Progenitor cell of endocrine pancreas (in vitro differentiated cells): Measurements from ENCODE around the gene EFNB1. TPM values are rescaled to one million over a fixed set of nuclear protein-coding genes. Genes with fewer than 3 reads are reported as not detected.

Source experiments
- DNase-seq: peaks from one replicate; pipeline ENCODE4 v3.0.0; 2021; ENCODE audit warnings: low spot score; ENCODE audit not compliant: unreplicated experiment
- H3K27ac Mint-ChIP-seq: 2 replicates; pipeline ENCODE4 v1.8.0; 2021; ENCODE audit warnings: mild to moderate bottlenecking, moderate library complexity, mixed read lengths
- H3K27me3 Mint-ChIP-seq: 2 replicates; pipeline ENCODE4 v1.8.0; 2021; ENCODE audit warnings: mixed read lengths
- H3K36me3 Mint-ChIP-seq: 2 replicates; pipeline ENCODE4 v1.8.0; 2022; ENCODE audit warnings: mixed read lengths; ENCODE audit not compliant: insufficient read depth
- H3K4me1 Mint-ChIP-seq: 2 replicates; pipeline ENCODE4 v1.8.0; 2021; ENCODE audit warnings: low read depth, mixed read lengths
- H3K4me3 Mint-ChIP-seq: 2 replicates; pipeline ENCODE4 v1.8.0; 2021; ENCODE audit warnings: low read depth, mild to moderate bottlenecking, moderate library complexity, mixed read lengths
- H3K9me3 Mint-ChIP-seq: 2 replicates; pipeline ENCODE4 v1.8.0; 2021; ENCODE audit warnings: low read depth, mixed read lengths
- total RNA-seq: library from RNA; stranded (reverse); gene quantifications from 2 replicates; pipeline ENCODE4 v1.2.1, GENCODE V29; 2021
- TF ChIP-seq, protein P1 (sequence below): fragments of 200-600 bp; sonication (generic); IDR thresholded peaks from one replicate; pipeline ENCODE4 v1.5.0; 2021; ENCODE audit warnings: antibody characterized with exemption, mild to moderate bottlenecking; ENCODE audit not compliant: unreplicated experiment

EFNB1 gene
- total RNA-seq, 1 donor from 2014 or later: 16.9 TPM

DNA sequence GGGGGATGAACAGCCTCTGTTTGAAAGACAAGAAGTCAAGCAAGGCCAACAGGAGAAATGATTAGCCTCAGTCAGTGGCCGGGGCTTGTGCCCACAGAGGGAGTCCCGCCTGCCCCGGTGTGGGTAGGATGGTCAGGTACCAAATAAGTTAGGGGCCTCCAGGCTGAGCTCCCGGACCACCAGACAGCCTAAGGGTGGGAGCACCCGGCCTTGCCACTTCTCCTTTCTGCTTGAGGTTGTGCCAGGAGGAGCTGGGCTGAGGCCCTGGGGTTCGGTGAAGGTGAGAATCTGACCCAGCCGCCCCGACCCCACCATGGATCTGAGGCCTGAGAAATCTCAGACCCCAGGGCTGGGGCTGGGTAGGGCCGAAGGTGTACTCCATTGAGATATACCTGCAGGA is 48.8 kb downstream of the EFNB1 start:
- H3K4me3 Mint-ChIP-seq: no peak overlapping the region
- H3K27me3 Mint-ChIP-seq: no peaks in the 10 kb centered on the region
- peaks cover 3% of the 10 kb centered on the region for H3K4me1 Mint-ChIP-seq
- H3K27ac Mint-ChIP-seq: no peak overlapping the region
- peaks cover 8% of the 10 kb centered on the region for H3K9me3 Mint-ChIP-seq
- TF ChIP-seq, protein P1, sequence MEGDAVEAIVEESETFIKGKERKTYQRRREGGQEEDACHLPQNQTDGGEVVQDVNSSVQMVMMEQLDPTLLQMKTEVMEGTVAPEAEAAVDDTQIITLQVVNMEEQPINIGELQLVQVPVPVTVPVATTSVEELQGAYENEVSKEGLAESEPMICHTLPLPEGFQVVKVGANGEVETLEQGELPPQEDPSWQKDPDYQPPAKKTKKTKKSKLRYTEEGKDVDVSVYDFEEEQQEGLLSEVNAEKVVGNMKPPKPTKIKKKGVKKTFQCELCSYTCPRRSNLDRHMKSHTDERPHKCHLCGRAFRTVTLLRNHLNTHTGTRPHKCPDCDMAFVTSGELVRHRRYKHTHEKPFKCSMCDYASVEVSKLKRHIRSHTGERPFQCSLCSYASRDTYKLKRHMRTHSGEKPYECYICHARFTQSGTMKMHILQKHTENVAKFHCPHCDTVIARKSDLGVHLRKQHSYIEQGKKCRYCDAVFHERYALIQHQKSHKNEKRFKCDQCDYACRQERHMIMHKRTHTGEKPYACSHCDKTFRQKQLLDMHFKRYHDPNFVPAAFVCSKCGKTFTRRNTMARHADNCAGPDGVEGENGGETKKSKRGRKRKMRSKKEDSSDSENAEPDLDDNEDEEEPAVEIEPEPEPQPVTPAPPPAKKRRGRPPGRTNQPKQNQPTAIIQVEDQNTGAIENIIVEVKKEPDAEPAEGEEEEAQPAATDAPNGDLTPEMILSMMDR: no peak
- DNase-seq: no peak
- H3K36me3 Mint-ChIP-seq: no peaks in the 10 kb centered on the region

DNA sequence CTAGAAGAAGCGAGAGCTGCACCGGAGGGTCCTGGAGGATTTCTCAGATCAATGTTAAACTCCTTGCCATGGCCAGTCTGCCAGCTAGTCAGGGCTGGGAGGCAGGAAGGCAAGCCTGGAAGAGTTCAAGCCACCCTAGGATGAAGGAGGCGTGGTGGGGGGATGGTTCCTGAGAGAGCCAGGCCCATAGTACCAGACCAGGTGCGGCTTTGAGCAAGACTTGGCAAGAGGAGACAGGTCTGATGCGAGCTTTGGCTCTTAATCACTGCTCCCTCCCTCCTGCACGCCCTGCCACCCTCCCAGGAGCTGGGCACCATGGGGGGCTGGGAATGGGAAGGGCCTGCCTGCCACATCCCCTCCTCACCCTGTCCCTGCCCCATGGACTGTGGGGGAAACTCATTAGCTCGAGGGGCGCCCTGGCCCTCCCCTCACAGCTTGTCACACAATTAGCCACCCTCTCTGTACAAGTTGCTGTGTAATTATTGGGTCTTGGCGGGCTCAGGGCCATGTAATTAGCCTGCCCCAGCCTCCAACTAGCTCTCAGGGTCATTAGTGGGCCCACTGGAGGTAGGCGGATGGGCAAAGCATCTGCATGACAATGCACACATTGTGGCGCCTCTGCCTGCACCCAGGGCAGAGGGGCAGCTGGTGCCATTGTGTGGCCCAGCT is 50.3 kb downstream of the EFNB1 start:
- no peak for DNase-seq
- peaks cover 7% of the 10 kb centered on the region for H3K4me1 Mint-ChIP-seq
- H3K4me3 Mint-ChIP-seq: no peak overlapping the region
- H3K9me3 Mint-ChIP-seq: peaks cover 8% of the 10 kb centered on the region
- H3K27me3 Mint-ChIP-seq: no peaks in the 10 kb centered on the region
- TF ChIP-seq, protein P1: no peak
- H3K27ac Mint-ChIP-seq: no peak overlapping the region
- no peaks in the 10 kb centered on the region for H3K36me3 Mint-ChIP-seq

DNA sequence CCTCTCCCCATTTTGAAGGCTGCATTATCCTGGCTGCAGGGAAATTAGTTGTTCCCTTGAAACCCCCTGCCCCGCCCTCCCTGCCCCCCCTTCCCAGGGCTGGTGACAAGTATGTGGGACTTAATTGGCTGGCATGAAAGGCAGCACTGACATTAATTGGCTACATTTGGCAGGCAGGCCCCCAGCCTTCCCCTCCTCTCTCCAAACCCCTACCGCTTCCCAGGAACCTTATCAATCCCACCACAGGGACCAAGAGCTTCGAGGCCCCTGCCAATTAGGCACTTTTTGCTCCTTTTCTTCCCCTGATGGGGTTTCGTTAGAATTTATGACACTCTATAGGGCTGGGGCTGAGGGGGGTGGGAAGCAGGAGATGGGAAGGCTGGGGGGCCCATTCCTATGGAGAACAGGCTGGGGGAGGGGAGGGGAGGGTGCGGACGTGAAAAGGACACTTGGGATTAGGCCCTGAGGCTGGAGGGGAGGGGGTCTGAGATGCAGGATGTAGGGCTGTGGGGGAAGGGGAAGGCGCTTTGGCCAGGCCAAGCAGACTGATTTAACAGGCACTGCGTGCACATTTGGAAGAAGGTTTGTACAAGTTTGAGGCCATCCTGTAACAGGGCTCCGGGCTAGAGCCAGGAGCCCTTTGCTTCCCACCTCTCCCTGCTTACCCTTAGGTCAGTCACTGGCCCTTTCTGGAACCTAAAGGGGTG is 52.2 kb downstream of the EFNB1 start:
- Mint-ChIP-seq H3K4me1 (peaks cover 7% of the 10 kb centered on the region), H3K4me3 (no peak overlapping the region), H3K9me3 (peaks cover 4% of the 10 kb centered on the region), H3K27me3 (no peaks in the 10 kb centered on the region), H3K36me3 (no peaks in the 10 kb centered on the region), H3K27ac (no peak overlapping the region)
- DNase-seq: no peak
- TF ChIP-seq, protein P1: no peak

GRCh38 chrX:68881911-68882310 is 53.1 kb downstream of the EFNB1 start:
- DNase-seq: no peak
- Mint-ChIP-seq H3K4me3 (no peak overlapping the region), H3K36me3 (no peaks in the 10 kb centered on the region), H3K4me1 (peaks cover 7% of the 10 kb centered on the region), H3K27me3 (no peaks in the 10 kb centered on the region), H3K27ac (peak overlapping the region; percentile 49), H3K9me3 (no peaks in the 10 kb centered on the region)
- TF ChIP-seq, protein P1: no peak

GRCh38 chrX:68883800-68884199 is 55.0 kb downstream of the EFNB1 start:
- no peak overlapping the region for H3K4me3 Mint-ChIP-seq
- peaks cover 7% of the 10 kb centered on the region for H3K4me1 Mint-ChIP-seq
- H3K36me3 Mint-ChIP-seq: no peaks in the 10 kb centered on the region
- TF ChIP-seq, protein P1: no peak
- no peaks in the 10 kb centered on the region for H3K27me3 Mint-ChIP-seq
- H3K27ac Mint-ChIP-seq: no peak overlapping the region
- no peak for DNase-seq
- H3K9me3 Mint-ChIP-seq: no peaks in the 10 kb centered on the region
